Astrocyte of the spinal cord (primary cell): Measurements from ENCODE around the gene UBTF.

Experiments
- DNase-seq: peaks from one replicate; pipeline ENCODE4 v3.0.0; 2011; ENCODE audit warnings: low read depth, low spot score
- H3K4me3 ChIP-seq: 2 replicates; pipeline ENCODE4 v1.5.1; 2011; ENCODE audit warnings: low read depth, mild to moderate bottlenecking, low read length, moderate library complexity
- in situ Hi-C: cut with HindIII; loops from 2 replicates; pipeline ENCODE4 v1.10.0; 2017; ENCODE audit warnings: low sequenced_read_pairs
- TF ChIP-seq, protein P1 (sequence below): IDR thresholded peaks from 2 replicates; pipeline ENCODE4 v1.5.1; 2012; ENCODE audit warnings: low read depth, mild to moderate bottlenecking, low read length, inconsistent platforms

UBTF gene

DNA sequence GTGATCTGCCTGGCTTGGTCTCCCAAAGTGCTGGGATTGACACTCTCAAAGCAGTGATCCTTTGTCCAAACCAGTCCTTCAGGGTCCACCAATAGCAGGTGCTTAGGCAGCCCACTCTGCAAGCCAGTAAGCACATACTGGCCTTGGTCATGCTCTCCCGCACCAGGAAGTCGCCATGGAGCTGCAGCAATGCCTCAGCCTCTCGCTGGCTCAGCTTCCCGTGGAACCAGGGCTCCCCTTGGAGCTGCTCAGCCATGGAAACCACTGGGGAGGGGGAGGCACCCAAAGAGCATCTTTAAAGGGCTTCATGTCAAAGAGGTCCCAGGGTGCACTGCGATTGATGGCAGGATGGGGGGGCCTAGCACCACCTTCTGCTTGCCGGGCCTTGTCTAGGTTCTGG, 9.6 kb upstream of the UBTF start:
- H3K4me3 ChIP-seq, result no peak overlapping the region
- in situ Hi-C loops, result no loop called here
- DNase-seq, result no peak
- TF ChIP-seq, protein P1, sequence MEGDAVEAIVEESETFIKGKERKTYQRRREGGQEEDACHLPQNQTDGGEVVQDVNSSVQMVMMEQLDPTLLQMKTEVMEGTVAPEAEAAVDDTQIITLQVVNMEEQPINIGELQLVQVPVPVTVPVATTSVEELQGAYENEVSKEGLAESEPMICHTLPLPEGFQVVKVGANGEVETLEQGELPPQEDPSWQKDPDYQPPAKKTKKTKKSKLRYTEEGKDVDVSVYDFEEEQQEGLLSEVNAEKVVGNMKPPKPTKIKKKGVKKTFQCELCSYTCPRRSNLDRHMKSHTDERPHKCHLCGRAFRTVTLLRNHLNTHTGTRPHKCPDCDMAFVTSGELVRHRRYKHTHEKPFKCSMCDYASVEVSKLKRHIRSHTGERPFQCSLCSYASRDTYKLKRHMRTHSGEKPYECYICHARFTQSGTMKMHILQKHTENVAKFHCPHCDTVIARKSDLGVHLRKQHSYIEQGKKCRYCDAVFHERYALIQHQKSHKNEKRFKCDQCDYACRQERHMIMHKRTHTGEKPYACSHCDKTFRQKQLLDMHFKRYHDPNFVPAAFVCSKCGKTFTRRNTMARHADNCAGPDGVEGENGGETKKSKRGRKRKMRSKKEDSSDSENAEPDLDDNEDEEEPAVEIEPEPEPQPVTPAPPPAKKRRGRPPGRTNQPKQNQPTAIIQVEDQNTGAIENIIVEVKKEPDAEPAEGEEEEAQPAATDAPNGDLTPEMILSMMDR, result no peak

GRCh38 chr17:44223541-44224071, 4.1 kb upstream of the UBTF start:
- in situ Hi-C loops, result no loop called here
- TF ChIP-seq, protein P1, result no peak
- H3K4me3 ChIP-seq, result no peak overlapping the region
- DNase-seq, result peak; percentile 50

GRCh38 chr17:44222112-44222869, 2.8 kb upstream of the UBTF start:
- DNase-seq, result peak; percentile 73
- TF ChIP-seq, protein P1, result peak; percentile 27
- in situ Hi-C loops, result no loop called here
- H3K4me3 ChIP-seq, result peak overlapping the region; percentile 81

- in situ Hi-C loops, result no loop called here
- DNase-seq, result no peak
- peak overlapping the region; percentile 81 for H3K4me3 ChIP-seq
- TF ChIP-seq, protein P1, result no peak
Measured at GRCh38 chr17:44221862-44222111, 2.3 kb upstream of the UBTF start.

DNA sequence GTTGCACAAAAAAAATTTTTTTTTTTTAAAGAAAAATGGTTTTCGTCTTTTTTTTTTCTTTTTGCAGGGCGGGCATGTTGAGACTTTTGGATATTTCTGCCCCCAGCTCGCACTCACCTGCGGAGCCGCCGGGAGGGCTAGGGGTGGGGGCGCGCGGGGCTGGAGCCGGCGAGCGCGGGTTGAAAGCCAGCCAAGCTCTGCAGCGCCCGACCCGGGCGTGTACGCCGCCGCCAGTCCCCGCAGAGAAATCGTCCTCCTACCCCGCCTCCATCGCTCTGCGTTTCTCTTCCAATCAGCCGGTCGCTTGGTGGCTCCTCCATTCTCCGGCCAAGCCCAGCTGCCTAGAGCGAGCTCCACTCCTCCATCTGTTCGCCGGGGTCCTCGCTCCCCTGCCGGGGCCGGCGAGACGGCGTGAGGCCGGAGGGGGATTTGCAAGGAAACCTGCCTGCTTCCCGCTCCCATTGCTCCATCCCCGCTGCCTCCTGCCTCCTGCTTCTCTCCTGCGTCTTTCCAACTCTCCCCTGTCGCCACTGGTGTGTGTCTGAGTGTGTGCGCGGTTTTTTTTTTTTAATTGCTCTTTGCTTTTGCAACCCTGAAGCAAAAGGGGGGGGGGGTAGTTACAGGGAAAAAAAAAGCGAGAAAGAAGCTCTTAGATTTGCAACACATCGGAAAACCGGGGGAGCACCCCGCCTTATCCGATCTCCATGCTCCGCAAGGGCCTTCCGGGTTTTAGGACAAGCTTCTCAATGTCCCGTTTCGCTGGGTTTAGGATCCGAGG, 1.8 kb upstream of the UBTF start:
- peak; percentile 86 for DNase-seq

More for the DNA sequence above, 1.8 kb upstream of the UBTF start:
- TF ChIP-seq, protein P1, result no peak
- H3K4me3 ChIP-seq, result peak overlapping the region; percentile 81
- in situ Hi-C loops, result no loop called here
